ENCODE measurements around the gene OTUD4. TPM values are rescaled to one million over a fixed set of nuclear protein-coding genes. Genes with fewer than 3 reads are reported as not detected.

OTUD4 gene
- total RNA-seq, 1 experiment from 2014 or later = 13.6 TPM

DNA sequence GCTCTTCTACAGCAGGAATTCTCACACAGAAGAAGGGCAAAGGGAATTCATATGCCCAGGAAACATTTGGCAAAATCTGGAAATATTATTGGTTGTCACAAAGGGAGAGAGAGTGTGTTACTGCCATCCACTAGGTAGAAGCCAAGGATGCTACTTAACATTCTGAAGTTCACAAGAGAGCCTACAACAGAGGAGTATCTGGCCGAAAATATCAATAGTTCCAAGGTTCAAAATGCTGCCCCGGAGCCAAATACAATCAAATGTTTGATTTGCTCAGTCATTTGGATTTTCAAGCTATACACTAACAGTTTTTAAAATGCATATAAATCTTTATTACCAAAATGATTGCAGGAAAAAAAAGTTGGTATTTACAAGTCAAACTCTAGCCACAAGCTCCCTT, 18.8 kb downstream of the OTUD4 start:
- H3K4me3 ChIP-seq (ENCODE audit: low read length) = no peak overlapping the region
- H3K9me3 ChIP-seq (ENCODE audit: low read length) = no peaks in the 10 kb centered on the region
- no peaks in the 10 kb centered on the region for H3K27me3 ChIP-seq (ENCODE audit: low read length)
- 0 out of 2 replicates have a peak, but pooled peaks cover 3% of the 10 kb centered on the region for H4K20me1 ChIP-seq (ENCODE audit: low read length)
- DNase-seq (no peak), ATAC-seq (no peak)
- H3K36me3 ChIP-seq (ENCODE audit: low read depth, low read length) = peaks cover 44% of the 10 kb centered on the region
- H3K4me2 ChIP-seq (ENCODE audit: low read length) = no peak overlapping the region
- H3K4me1 ChIP-seq (ENCODE audit: insufficient read depth, low read length) = no peaks in the 10 kb centered on the region
- H3K27ac ChIP-seq (ENCODE audit: low read length) = no peak overlapping the region
- no TSS peak for BruUV-seq (replicated peaks)
- H2AFZ ChIP-seq (ENCODE audit: low read length) = no peak overlapping the region
- intact Hi-C loops (cut with micrococcal nuclease) = no loop called here
- H3K9ac ChIP-seq (ENCODE audit: low read length) = no peak overlapping the region
- H3K9me2 ChIP-seq (replicated peaks; ENCODE audit: low read length) = no peaks in the 10 kb centered on the region
- peaks cover 5% of the 10 kb centered on the region for H3K79me2 ChIP-seq (ENCODE audit: low read length)
- POLR2A ChIA-PET (ENCODE audit: unreplicated experiment) = no interaction called here
- CTCF ChIA-PET = no interaction called here
- no peak for TF ChIP-seq EZH2 (IDR thresholded peaks at IDR 0.05; ENCODE audit: low read length, unreplicated experiment)
- TF ChIP-seq, protein P1, sequence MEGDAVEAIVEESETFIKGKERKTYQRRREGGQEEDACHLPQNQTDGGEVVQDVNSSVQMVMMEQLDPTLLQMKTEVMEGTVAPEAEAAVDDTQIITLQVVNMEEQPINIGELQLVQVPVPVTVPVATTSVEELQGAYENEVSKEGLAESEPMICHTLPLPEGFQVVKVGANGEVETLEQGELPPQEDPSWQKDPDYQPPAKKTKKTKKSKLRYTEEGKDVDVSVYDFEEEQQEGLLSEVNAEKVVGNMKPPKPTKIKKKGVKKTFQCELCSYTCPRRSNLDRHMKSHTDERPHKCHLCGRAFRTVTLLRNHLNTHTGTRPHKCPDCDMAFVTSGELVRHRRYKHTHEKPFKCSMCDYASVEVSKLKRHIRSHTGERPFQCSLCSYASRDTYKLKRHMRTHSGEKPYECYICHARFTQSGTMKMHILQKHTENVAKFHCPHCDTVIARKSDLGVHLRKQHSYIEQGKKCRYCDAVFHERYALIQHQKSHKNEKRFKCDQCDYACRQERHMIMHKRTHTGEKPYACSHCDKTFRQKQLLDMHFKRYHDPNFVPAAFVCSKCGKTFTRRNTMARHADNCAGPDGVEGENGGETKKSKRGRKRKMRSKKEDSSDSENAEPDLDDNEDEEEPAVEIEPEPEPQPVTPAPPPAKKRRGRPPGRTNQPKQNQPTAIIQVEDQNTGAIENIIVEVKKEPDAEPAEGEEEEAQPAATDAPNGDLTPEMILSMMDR (conservative IDR thresholded peaks at IDR 0.05; ENCODE audit: low read depth, low read length) = no peak
- no peak for TF ChIP-seq EZH2phosphoT487 (IDR thresholded peaks at IDR 0.05; ENCODE audit: borderline replicate concordance, low read length)
- H3F3A ChIP-seq (ENCODE audit: low read length, unreplicated experiment) = no peaks in the 10 kb centered on the region

DNA sequence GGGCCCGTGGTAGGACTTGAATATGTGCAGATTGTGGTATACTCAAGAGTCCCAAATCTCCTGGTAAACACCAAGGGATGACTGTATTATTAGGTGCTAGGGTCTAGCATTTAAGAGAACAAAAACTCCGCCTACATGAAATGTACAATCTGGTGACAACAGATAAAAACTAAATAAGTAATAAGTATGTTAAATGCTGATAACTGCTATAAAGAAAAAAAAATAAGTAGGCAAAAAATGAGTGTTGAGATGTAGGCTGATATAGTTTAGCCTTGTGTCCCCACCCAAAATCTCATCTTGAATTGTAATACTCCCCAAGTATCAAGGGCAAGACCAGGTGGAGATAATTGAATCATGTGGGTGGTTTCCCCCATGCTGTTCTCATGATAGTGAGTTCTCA, 23.4 kb downstream of the OTUD4 start:
- Histone ChIP-seq H2AFZ (ENCODE audit: low read length) (no peak overlapping the region), H3K27ac (ENCODE audit: low read length) (no peak overlapping the region), H3K36me3 (ENCODE audit: low read depth, low read length) (peaks cover 42% of the 10 kb centered on the region), H3K9ac (ENCODE audit: low read length) (no peak overlapping the region), H3K27me3 (ENCODE audit: low read length) (no peaks in the 10 kb centered on the region), H3K4me1 (ENCODE audit: insufficient read depth, low read length) (no peaks in the 10 kb centered on the region), H3K9me3 (ENCODE audit: low read length) (no peaks in the 10 kb centered on the region), H3K9me2 (replicated peaks; ENCODE audit: low read length) (no peaks in the 10 kb centered on the region), H3F3A (ENCODE audit: low read length, unreplicated experiment) (no peaks in the 10 kb centered on the region), H4K20me1 (ENCODE audit: low read length) (0 out of 2 replicates have a peak, but pooled peaks cover 3% of the 10 kb centered on the region), H3K4me3 (ENCODE audit: low read length) (no peak overlapping the region), H3K4me2 (ENCODE audit: low read length) (no peak overlapping the region), H3K79me2 (ENCODE audit: low read length) (0 out of 2 replicates have a peak, but pooled peaks cover 5% of the 10 kb centered on the region)
- ATAC-seq (no peak), DNase-seq (no peak)
- intact Hi-C loops (cut with micrococcal nuclease) = loop anchor here (10.0 kb wide), 2 partner anchors 398 to 458 kb away; partner anchors contain the start of gene MMAA
- POLR2A ChIA-PET (ENCODE audit: unreplicated experiment) = no interaction called here
- no TSS peak for BruUV-seq (replicated peaks)
- TF ChIP-seq EZH2 (IDR thresholded peaks at IDR 0.05; ENCODE audit: low read length, unreplicated experiment) (no peak), EZH2phosphoT487 (IDR thresholded peaks at IDR 0.05; ENCODE audit: borderline replicate concordance, low read length) (no peak)
- TF ChIP-seq, protein P1 (conservative IDR thresholded peaks at IDR 0.05; ENCODE audit: low read depth, low read length) = no peak
- CTCF ChIA-PET = no interaction called here

DNA sequence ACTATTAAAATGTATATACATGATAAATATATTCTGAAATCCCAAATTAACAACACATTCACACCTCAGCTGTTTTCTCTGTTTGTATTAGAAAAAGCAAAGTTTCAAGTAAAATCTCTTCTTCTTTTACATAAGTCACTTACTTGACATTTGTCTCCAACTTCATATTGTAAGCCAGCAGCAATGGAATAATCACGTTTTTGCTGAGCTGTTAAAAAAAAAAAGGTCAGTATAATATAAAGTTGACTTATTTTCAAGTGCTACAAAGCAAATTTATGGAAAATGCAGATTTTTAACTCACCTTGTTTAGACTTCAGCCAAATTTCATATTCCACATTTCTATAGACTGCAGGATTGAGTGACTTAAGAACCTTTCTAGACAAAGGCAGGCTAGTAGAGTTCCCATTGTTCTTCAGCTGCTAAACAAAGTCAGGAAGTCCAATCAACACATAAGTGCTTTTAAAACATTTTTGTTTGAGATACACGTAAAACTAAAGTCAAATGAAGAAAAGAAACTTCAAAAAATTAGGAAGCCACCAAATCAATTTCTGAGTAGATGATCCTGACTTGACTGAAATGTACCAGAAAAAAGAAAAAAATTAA, 25.0 kb downstream of the OTUD4 start:
- CTCF ChIA-PET = no interaction called here
- intact Hi-C loops (cut with micrococcal nuclease) = loop anchor here (10.0 kb wide), 2 partner anchors 399 to 459 kb away; partner anchors contain the start of gene MMAA

More for the DNA sequence above, 25.0 kb downstream of the OTUD4 start:
- Histone ChIP-seq H3K27ac (ENCODE audit: low read length) (no peak overlapping the region), H3K9me3 (ENCODE audit: low read length) (no peaks in the 10 kb centered on the region), H3F3A (ENCODE audit: low read length, unreplicated experiment) (no peaks in the 10 kb centered on the region), H3K79me2 (ENCODE audit: low read length) (0 out of 2 replicates have a peak, but pooled peaks cover 5% of the 10 kb centered on the region), H2AFZ (ENCODE audit: low read length) (no peak overlapping the region), H3K36me3 (ENCODE audit: low read depth, low read length) (peaks cover 50% of the 10 kb centered on the region), H3K4me1 (ENCODE audit: insufficient read depth, low read length) (no peaks in the 10 kb centered on the region), H3K27me3 (ENCODE audit: low read length) (no peaks in the 10 kb centered on the region), H3K9ac (ENCODE audit: low read length) (no peak overlapping the region), H3K4me3 (ENCODE audit: low read length) (no peak overlapping the region), H4K20me1 (ENCODE audit: low read length) (0 out of 2 replicates have a peak, but pooled peaks cover 3% of the 10 kb centered on the region), H3K9me2 (replicated peaks; ENCODE audit: low read length) (no peaks in the 10 kb centered on the region), H3K4me2 (ENCODE audit: low read length) (no peak overlapping the region)
- BruUV-seq (replicated peaks) = no TSS peak
- POLR2A ChIA-PET (ENCODE audit: unreplicated experiment) = no interaction called here
- no peak for ATAC-seq
- TF ChIP-seq EZH2phosphoT487 (IDR thresholded peaks at IDR 0.05; ENCODE audit: borderline replicate concordance, low read length) (no peak), EZH2 (IDR thresholded peaks at IDR 0.05; ENCODE audit: low read length, unreplicated experiment) (no peak)
- TF ChIP-seq, protein P1 (conservative IDR thresholded peaks at IDR 0.05; ENCODE audit: low read depth, low read length) = no peak
- DNase-seq = no peak
